Left ventricle myocardium inferior (tissue), 1 donor: ENCODE data around the gene ANKS1B. TPM values are rescaled to one million over a fixed set of nuclear protein-coding genes. Genes with fewer than 3 reads are reported as not detected.

Experiments
- DNase-seq: peaks from one replicate; pipeline ENCODE4 v3.0.0-alpha.2; 2020
- H3K27ac ChIP-seq: fragments of 200-600 bp; replicated peaks from 2 replicates; pipeline ENCODE4 v1.8.0; 2021
- H3K27me3 ChIP-seq: fragments of 200-600 bp; 2 replicates; pipeline ENCODE4 v1.8.0; 2021; ENCODE audit warnings: low read depth
- H3K36me3 ChIP-seq: fragments of 200-600 bp; 2 replicates; pipeline ENCODE4 v1.8.0; 2021
- H3K4me1 ChIP-seq: fragments of 200-600 bp; 2 replicates; pipeline ENCODE4 v1.8.0; 2021
- H3K4me3 ChIP-seq: fragments of 200-600 bp; 2 replicates; pipeline ENCODE4 v1.8.0; 2021; ENCODE audit warnings: mild to moderate bottlenecking, moderate library complexity
- H3K9me3 ChIP-seq: fragments of 200-600 bp; replicated peaks from 2 replicates; pipeline ENCODE4 v1.8.0; 2021
- intact Hi-C: fragments of 100-400 bp; cut with micrococcal nuclease; formaldehyde crosslinking; loops from one replicate; pipeline ENCODE4 v1.11.0; 2022
- total RNA-seq: library from RNA; stranded (reverse); fragmentation: NEBNext Ultra II Directional; extraction: Animal tissue kit (Norgen Biotek cat#: 25700); gene quantifications from one replicate; pipeline ENCODE4 v1.2.1, GENCODE V29; 2021
- TF ChIP-seq, protein P1 (sequence below): fragments of 200-600 bp; IDR thresholded peaks from 2 replicates; pipeline ENCODE4 v1.8.0; 2021; ENCODE audit warnings: antibody characterized with exemption, mild to moderate bottlenecking, borderline replicate concordance
- donor health status: DM: no; HTN: yes; CAD: no; lungs with severe emphysema.

The ANKS1B gene
- total RNA-seq, 1 donor from 2014 or later = 1.6 TPM

DNA sequence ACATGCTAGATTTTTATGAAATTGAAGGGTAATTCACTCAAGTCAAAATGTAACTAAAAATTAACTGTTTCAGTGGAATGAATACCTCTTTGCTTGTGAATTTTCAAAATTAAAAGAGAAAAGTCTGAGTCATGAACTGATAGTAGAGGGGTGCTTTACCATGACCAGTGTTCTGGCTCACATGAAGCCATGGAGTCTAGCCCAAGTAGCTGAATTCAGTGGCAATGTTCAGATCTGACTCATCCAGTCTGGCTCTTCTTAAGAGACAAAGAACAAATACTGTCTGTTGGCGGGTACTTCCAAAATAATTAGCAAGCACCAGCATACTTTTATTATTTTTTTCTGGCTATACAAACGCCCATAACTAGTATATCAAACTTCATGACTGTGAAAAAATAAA is 703.5 kb downstream of the ANKS1B start:
- no peaks in the 10 kb centered on the region for H3K36me3 ChIP-seq
- no peak overlapping the region for H3K4me3 ChIP-seq
- no peak overlapping the region for H3K27ac ChIP-seq
- H3K27me3 ChIP-seq = no peaks in the 10 kb centered on the region
- peaks cover 8% of the 10 kb centered on the region for H3K9me3 ChIP-seq
- DNase-seq = no peak
- intact Hi-C loops = no loop called here
- TF ChIP-seq, protein P1, sequence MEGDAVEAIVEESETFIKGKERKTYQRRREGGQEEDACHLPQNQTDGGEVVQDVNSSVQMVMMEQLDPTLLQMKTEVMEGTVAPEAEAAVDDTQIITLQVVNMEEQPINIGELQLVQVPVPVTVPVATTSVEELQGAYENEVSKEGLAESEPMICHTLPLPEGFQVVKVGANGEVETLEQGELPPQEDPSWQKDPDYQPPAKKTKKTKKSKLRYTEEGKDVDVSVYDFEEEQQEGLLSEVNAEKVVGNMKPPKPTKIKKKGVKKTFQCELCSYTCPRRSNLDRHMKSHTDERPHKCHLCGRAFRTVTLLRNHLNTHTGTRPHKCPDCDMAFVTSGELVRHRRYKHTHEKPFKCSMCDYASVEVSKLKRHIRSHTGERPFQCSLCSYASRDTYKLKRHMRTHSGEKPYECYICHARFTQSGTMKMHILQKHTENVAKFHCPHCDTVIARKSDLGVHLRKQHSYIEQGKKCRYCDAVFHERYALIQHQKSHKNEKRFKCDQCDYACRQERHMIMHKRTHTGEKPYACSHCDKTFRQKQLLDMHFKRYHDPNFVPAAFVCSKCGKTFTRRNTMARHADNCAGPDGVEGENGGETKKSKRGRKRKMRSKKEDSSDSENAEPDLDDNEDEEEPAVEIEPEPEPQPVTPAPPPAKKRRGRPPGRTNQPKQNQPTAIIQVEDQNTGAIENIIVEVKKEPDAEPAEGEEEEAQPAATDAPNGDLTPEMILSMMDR = no peak
- no peaks in the 10 kb centered on the region for H3K4me1 ChIP-seq

DNA sequence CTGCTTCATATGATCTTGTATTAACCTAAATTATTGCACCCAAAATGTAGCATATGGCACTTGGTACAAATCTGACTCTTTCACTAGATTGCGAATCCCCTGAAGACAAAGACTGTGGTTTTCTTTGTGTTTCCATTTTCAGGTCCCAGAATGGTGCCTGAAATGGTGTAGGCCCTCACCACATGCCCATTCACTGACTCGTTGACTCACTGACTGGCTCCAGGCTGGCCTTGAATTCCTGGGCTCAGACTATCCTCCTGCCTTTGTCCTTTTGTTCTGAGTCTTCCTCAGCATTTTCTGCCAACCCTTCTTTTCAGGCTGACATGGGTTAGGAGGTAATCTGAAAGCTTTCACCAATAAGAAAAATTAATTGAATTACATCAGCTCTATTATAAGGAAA is 705.8 kb downstream of the ANKS1B start:
- DNase-seq = no peak
- no peaks in the 10 kb centered on the region for H3K4me1 ChIP-seq
- H3K9me3 ChIP-seq = peaks cover 25% of the 10 kb centered on the region
- no peaks in the 10 kb centered on the region for H3K36me3 ChIP-seq
- TF ChIP-seq, protein P1 = no peak
- H3K27me3 ChIP-seq = no peaks in the 10 kb centered on the region
- no peak overlapping the region for H3K27ac ChIP-seq
- intact Hi-C loops = no loop called here
- no peak overlapping the region for H3K4me3 ChIP-seq

DNA sequence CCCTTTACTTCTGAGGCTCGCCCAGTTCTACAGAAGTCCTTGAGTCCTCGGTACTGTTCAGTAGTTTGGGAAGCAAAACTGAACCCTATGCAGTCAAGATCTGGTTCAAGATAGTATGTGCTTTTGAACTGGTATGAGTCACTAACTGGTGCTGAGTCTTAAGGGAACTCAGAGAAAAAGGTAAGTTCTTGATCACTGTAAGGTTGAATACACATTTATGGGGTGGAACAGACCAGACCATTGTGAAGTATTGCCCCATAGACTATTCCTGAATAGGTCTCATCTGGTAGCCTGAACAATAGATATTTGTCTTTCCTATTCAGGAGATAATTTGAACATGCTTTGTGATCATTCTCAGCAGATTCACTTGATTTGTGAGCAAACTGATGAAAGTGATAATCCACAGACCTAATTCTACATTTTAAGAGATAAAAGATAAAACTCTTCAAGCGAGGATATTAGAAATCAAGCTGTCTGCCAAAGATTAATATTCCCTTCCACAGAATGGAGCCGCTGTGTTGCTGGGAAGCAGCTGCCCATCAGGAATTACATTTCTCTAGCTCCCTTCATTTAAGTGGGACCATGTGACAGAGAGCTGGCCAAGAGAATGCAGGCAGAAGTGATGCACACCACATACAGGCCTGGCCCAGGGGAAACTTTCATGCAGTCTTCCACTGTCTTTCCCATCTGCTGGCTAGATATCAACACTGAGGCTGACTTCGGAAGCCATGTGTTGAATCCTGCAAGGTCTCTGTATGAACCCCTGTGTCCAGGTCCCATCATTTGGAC is 707.0 kb downstream of the ANKS1B start:
- TF ChIP-seq, protein P1 = no peak
- intact Hi-C loops = no loop called here
- no peak overlapping the region for H3K4me3 ChIP-seq
- DNase-seq = no peak
- H3K9me3 ChIP-seq = peaks cover 36% of the 10 kb centered on the region
- H3K27me3 ChIP-seq = no peaks in the 10 kb centered on the region
- H3K27ac ChIP-seq = no peak overlapping the region
- H3K36me3 ChIP-seq = no peaks in the 10 kb centered on the region
- H3K4me1 ChIP-seq = no peaks in the 10 kb centered on the region

DNA sequence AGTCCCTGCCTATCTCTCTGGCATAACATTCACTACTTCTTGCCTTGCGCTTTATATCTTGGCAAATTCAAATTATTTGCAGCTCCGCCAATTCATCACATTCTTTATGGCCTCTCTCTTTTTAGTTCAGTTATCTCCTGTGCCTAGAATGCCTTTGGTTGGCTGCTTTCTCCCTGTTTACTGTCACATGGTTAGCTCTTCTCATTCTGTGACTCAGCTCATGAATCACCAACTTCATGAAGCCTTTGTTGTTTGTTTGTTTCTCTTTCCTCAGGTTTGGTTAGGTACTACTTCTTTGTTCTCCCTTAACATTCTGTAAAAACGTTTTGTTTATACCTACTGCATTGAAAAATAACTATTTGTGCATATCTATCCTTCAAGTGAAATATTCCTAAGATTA is 713.7 kb downstream of the ANKS1B start:
- Histone ChIP-seq H3K36me3 (no peaks in the 10 kb centered on the region), H3K4me3 (no peak overlapping the region), H3K27ac (no peak overlapping the region), H3K27me3 (no peaks in the 10 kb centered on the region), H3K9me3 (peaks cover 43% of the 10 kb centered on the region), H3K4me1 (no peaks in the 10 kb centered on the region)
- TF ChIP-seq, protein P1 = no peak
- DNase-seq = no peak
- intact Hi-C loops = no loop called here

DNA sequence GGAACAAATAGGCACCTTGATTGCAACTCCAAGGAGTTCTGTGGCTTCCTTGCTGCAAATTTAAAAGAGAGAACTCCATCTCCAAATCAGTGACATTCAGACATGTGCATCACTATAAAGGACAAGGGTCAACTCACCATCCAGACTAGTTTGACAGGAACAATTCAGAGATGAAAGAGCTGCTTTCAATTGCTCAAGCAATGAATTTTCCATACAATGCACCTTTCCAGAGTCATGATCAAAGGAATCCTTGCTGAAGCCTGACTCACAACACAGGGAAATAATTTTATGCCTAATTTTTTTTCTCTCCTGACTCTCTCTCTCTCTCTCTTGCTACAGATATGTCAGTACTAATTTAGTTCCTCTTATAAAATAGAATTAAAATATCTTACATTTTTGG is 717.7 kb downstream of the ANKS1B start:
- Histone ChIP-seq H3K4me1 (no peaks in the 10 kb centered on the region), H3K36me3 (no peaks in the 10 kb centered on the region), H3K27ac (no peak overlapping the region), H3K9me3 (peaks cover 12% of the 10 kb centered on the region), H3K4me3 (no peak overlapping the region), H3K27me3 (no peaks in the 10 kb centered on the region)
- intact Hi-C loops = no loop called here
- TF ChIP-seq, protein P1 = no peak
- no peak for DNase-seq
